Tibial nerve (tissue), 4 donors: ENCODE measurements around the gene ATG7. TPM values are rescaled to one million over a fixed set of nuclear protein-coding genes. Genes with fewer than 3 reads are reported as not detected.
"Not testable (repeated sequence)": the region's sequence is repeated elsewhere in the genome, so short reads cannot be mapped to it uniquely, and the experiment has no call there.

Experiments
- DNase-seq, 2 donors: peaks; one replicate each; pipeline ENCODE4 v3.0.0-alpha.2; 2019; ENCODE audit warnings: low spot score in 2 of 2
- H3K27ac ChIP-seq, 4 donors: fragments of 200-600 bp; sonication (generic) in 3 of 4; one replicate each; pipeline ENCODE4 v1.5.1; 2017 to 2019; ENCODE audit warnings: mild to moderate bottlenecking in 1 of 4
- H3K27me3 ChIP-seq, 2 donors: fragments of 200-600 bp; sonication (generic) in 1 of 2; one replicate each; pipeline versions ENCODE4 v1.5.1 to v1.6.0; 2017 to 2019
- H3K36me3 ChIP-seq, 3 donors: fragments of 200-600 bp; sonication (generic); one replicate each; pipeline ENCODE4 v1.5.1; 2018 to 2019
- H3K4me1 ChIP-seq, 4 donors: fragments of 200-600 bp; sonication (generic) in 3 of 4; one replicate each; pipeline ENCODE4 v1.5.1; 2017 to 2019
- H3K4me3 ChIP-seq, 4 donors: fragments of 200-600 bp; sonication (generic) in 3 of 4; one replicate each; pipeline ENCODE4 v1.5.1; 2017 to 2019; ENCODE audit warnings: mild to moderate bottlenecking in 1 of 4, moderate library complexity in 1 of 4
- H3K9me3 ChIP-seq, 4 donors: fragments of 200-600 bp; sonication (generic) in 3 of 4; one replicate each; pipeline ENCODE4 v1.5.1; 2017 to 2019
- EP300 ChIP-seq, 2 donors: sonication (generic); formaldehyde crosslinking; IDR thresholded peaks; one replicate each; pipeline ENCODE4 v1.6.1; 2017; ENCODE audit warnings: antibody characterized with exemption in 2 of 2, mild to moderate bottlenecking in 1 of 2
- POLR2A ChIP-seq, 2 donors: fragments of 450-650 bp; IDR thresholded peaks; one replicate each; pipeline ENCODE4 v1.6.1; 2017; ENCODE audit warnings: antibody characterized with exemption in 2 of 2, mild to moderate bottlenecking in 2 of 2, moderate library complexity in 2 of 2
- WGBS, 2 donors: methylation state at CpG; one replicate each; pipeline ENCODE4 v1.1.5; 2018; 5-methylcytosine and 5-hydroxymethylcytosine counted together
- total RNA-seq, 4 donors: library from RNA; depleted of rRNA; stranded (reverse); fragments of >200 nt; gene quantifications; one replicate each; pipeline ENCODE4 v1.1.0, GENCODE V29; 2016
- TF ChIP-seq, protein P1 (sequence below), 5 experiments: fragments of 200-600 bp in 3 of 5; fragments of 450-650 bp in 2 of 5; sonication (generic) in 3 of 5; IDR thresholded peaks; one replicate each; pipeline ENCODE4 v1.5.1; 2016 to 2019; ENCODE audit warnings: antibody characterized with exemption in 5 of 5, mild to moderate bottlenecking in 3 of 5, moderate library complexity in 2 of 5

Gene ATG7
- total RNA-seq, 4 donors from 2014 or later = 71.0 to 94.0 (median 76.2) TPM

DNA sequence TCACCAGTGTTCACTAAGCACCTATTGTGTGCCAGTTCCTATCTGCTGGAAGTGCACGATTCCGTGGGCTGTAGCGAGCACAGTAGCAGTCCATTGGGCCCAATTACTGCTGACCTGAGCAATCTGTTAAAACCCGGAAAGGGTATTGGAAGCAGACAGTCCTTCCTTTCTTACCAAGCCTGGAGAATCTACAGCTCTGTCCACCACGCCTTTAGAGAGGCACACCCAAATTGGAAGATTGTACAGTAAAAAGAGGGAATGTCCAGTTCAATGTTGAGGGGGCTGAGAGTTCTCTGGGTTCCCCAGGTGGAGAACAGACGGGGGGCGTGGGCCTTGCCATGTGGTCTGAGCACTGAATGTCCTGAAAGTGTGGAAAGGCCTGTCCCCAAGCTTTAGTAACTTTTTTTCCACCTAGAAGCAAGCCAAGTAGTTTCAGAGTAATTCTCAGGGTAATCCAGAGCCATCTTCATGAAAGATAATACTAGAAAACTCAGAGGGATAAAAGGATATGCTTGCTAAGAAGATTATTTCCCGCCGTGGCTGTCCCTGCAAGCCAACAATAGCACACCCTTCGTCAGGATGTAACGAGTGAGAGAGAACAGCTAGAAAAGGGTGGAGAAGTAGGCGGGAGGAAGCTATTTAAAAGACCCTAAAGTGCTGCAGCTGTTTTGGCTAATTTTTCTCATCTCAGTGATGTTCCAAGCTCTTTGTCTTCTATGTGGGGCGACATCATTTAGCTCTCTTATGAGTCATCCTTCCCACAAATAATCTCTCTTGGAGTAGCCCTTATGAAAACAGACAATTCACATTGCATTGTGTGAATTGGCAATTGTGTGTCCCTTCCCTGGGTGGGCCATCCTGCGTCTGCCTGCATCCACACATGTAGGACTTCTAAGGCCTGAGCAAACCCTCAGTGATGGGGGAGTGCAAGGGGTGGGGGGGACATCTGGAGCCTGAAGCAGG lies 181.0 kb downstream of the ATG7 start:
- TF ChIP-seq POLR2A (IDR thresholded peaks at IDR 0.05) (no peak), EP300 (IDR thresholded peaks at IDR 0.05) (peak in 1 of 2 donors; percentile 19)
- TF ChIP-seq, protein P1, sequence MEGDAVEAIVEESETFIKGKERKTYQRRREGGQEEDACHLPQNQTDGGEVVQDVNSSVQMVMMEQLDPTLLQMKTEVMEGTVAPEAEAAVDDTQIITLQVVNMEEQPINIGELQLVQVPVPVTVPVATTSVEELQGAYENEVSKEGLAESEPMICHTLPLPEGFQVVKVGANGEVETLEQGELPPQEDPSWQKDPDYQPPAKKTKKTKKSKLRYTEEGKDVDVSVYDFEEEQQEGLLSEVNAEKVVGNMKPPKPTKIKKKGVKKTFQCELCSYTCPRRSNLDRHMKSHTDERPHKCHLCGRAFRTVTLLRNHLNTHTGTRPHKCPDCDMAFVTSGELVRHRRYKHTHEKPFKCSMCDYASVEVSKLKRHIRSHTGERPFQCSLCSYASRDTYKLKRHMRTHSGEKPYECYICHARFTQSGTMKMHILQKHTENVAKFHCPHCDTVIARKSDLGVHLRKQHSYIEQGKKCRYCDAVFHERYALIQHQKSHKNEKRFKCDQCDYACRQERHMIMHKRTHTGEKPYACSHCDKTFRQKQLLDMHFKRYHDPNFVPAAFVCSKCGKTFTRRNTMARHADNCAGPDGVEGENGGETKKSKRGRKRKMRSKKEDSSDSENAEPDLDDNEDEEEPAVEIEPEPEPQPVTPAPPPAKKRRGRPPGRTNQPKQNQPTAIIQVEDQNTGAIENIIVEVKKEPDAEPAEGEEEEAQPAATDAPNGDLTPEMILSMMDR (IDR thresholded peaks at IDR 0.05) = no peak
- no peak for DNase-seq
- Histone ChIP-seq H3K4me1 (peaks cover 0 to 20% (median 1%) of the 10 kb centered on the region in 4 donors), H3K4me3 (no peak overlapping the region), H3K9me3 (no peaks in the 10 kb centered on the region), H3K27ac (peak overlapping the region in 2 of 4 donors; percentile 65 to 71), H3K27me3 (no peaks in the 10 kb centered on the region), H3K36me3 (no peaks in the 10 kb centered on the region)
- 47% methylated on average over 14 of the region's 14 CpGs for WGBS, 2 donors

DNA sequence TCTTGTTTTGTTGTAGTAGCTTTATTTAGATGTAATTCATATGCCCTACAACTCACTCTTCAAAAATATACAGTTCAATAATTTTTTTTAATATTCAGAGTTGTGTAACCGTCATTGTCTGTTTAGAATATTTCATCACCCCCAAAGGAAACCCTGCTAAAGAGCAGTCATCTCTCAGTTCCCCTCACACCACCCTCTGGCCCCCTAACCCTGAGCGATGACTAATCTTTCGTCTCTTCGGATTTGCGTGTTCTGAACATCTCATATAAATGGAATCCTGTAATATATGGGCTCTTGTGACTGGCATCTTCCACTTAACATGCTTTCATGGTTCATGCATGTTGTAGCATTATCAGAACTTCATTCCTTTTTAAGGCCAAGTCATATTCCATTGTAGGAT lies 183.8 kb downstream of the ATG7 start:
- Histone ChIP-seq H3K9me3 (no peaks in the 10 kb centered on the region), H3K4me1 (peaks cover 0 to 27% (median 1%) of the 10 kb centered on the region in 4 donors), H3K36me3 (no peaks in the 10 kb centered on the region), H3K27me3 (no peaks in the 10 kb centered on the region), H3K4me3 (no peak overlapping the region), H3K27ac (no peak overlapping the region)
- 60 to 77% methylated on average over 5 of the region's 5 CpGs for WGBS, 2 donors
- DNase-seq = no peak
- no peak for TF ChIP-seq EP300 (IDR thresholded peaks at IDR 0.05)
- TF ChIP-seq, protein P1 (IDR thresholded peaks at IDR 0.05) = no peak
- no peak for TF ChIP-seq POLR2A (IDR thresholded peaks at IDR 0.05)

GRCh38 chr3:11457135-11457534 lies 184.9 kb downstream of the ATG7 start:
- WGBS, 2 donors = 92 to 94% methylated on average over 4 of the region's 4 CpGs
- Histone ChIP-seq H3K4me3 (no peak overlapping the region), H3K36me3 (no peaks in the 10 kb centered on the region), H3K27ac (no peak overlapping the region), H3K9me3 (no peaks in the 10 kb centered on the region), H3K27me3 (no peaks in the 10 kb centered on the region), H3K4me1 (peaks cover 0 to 27% (median 1%) of the 10 kb centered on the region in 4 donors)
- TF ChIP-seq, protein P1 (IDR thresholded peaks at IDR 0.05) = no peak
- no peak for TF ChIP-seq POLR2A (IDR thresholded peaks at IDR 0.05)
- no peak for TF ChIP-seq EP300 (IDR thresholded peaks at IDR 0.05)
- no peak for DNase-seq

- H3K4me3 ChIP-seq = no peak overlapping the region
- 44 to 45% methylated on average over 3 of the region's 3 CpGs for WGBS, 2 donors
- H3K36me3 ChIP-seq = no peaks in the 10 kb centered on the region
- no peaks in the 10 kb centered on the region for H3K27me3 ChIP-seq
- peak overlapping the region in 1 of 4 donors; percentile 34 for H3K27ac ChIP-seq
- no peaks in the 10 kb centered on the region for H3K9me3 ChIP-seq
- no peak for DNase-seq
- TF ChIP-seq, protein P1 (IDR thresholded peaks at IDR 0.05) = no peak
- peaks cover 0 to 8% (median 0%) of the 10 kb centered on the region in 4 donors for H3K4me1 ChIP-seq
Observed at GRCh38 chr3:11459186-11459824, 187.1 kb downstream of the ATG7 start.

DNA sequence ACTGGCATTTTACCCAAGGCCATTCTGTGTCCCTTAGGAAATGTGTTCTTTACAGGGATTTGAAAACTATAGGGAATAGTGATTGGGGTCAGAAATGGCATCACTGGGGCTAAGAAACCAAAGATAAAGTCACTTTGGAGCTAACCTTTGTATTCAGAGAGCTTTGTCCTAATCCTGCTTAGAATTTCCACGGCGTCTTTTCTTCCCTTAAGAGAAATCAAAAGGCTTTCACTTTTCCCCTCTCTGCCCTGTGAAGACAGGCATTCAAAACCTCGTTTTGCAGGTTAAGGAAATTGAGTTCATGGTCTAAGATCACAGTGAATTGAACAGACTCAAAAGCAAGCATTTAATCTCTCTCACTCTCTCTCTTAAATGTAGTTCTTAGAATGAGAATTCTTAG lies 189.0 kb downstream of the ATG7 start:
- H3K27ac ChIP-seq = no peak overlapping the region
- peaks cover 0 to 21% (median 10%) of the 10 kb centered on the region in 4 donors for H3K4me1 ChIP-seq
- H3K27me3 ChIP-seq = no peaks in the 10 kb centered on the region
- no peak for DNase-seq
- 89 to 91% methylated on average over 3 of the region's 3 CpGs for WGBS, 2 donors
- H3K9me3 ChIP-seq = no peaks in the 10 kb centered on the region
- no peaks in the 10 kb centered on the region for H3K36me3 ChIP-seq
- H3K4me3 ChIP-seq = no peak overlapping the region
- TF ChIP-seq POLR2A (IDR thresholded peaks at IDR 0.05) (no peak), EP300 (IDR thresholded peaks at IDR 0.05) (no peak)
- TF ChIP-seq, protein P1 (IDR thresholded peaks at IDR 0.05) = no peak

- not testable (repeated sequence) for H3K27ac ChIP-seq, H3K9me3 ChIP-seq, H3K36me3 ChIP-seq, H3K4me3 ChIP-seq, DNase-seq, H3K27me3 ChIP-seq
- peaks cover 0 to 33% (median 17%) of the 10 kb centered on the region in 4 donors for H3K4me1 ChIP-seq
- 98 to 100% methylated on average over 4 of the region's 4 CpGs for WGBS, 2 donors
Observed at GRCh38 chr3:11462673-11463072, 190.5 kb downstream of the ATG7 start.
